IMR-90 (cell line): ENCODE data around the gene GLT1D1.

Experiments
- POLR2A ChIP-seq: IDR thresholded peaks from 2 replicates; pipeline ENCODE4 v1.6.1; 2012; ENCODE audit warnings: mild to moderate bottlenecking, low read depth, low read length
- RAD21 ChIP-seq: IDR thresholded peaks from 2 replicates; pipeline ENCODE4 v1.6.1; 2012; ENCODE audit warnings: low read length, improper control_type of control experiment
- RFX5 ChIP-seq: IDR thresholded peaks from 2 replicates; pipeline ENCODE4 v1.8.0; 2012; ENCODE audit warnings: low read depth, mild to moderate bottlenecking, low read length, moderate library complexity
- TF ChIP-seq, protein P1 (sequence below): conservative IDR thresholded peaks from 2 replicates; pipeline ENCODE4 v1.5.1; 2012; ENCODE audit warnings: mild to moderate bottlenecking, low read depth, low read length, improper control_type of control experiment
- TF ChIP-seq, protein P2 (sequence below): fragments of 150-350 bp; IDR thresholded peaks from 2 replicates; pipeline ENCODE4 v1.6.1; 2017; ENCODE audit warnings: mild to moderate bottlenecking, antibody characterized with exemption, low read length, low read depth

DNA sequence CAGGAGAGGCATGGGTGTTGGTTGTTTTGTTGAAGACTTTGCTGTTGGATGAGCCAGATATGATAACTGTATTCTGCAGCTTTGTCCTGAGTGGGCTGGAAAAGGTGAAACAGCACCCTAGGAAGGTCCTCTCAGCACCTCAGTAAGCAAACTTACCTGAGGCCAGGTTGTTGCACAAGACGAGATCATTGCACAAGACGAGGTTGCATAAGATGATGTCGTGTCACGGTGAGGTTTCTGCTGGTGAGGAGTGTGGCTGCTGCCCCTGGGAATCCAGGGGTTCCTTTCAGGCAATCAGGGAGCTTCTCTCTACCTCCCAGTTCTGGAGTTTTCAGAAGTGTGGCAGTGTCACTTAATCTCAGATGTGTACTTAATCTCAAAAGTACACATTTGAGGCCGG lies 85.6 kb downstream of the GLT1D1 start:
- TF ChIP-seq, protein P1, sequence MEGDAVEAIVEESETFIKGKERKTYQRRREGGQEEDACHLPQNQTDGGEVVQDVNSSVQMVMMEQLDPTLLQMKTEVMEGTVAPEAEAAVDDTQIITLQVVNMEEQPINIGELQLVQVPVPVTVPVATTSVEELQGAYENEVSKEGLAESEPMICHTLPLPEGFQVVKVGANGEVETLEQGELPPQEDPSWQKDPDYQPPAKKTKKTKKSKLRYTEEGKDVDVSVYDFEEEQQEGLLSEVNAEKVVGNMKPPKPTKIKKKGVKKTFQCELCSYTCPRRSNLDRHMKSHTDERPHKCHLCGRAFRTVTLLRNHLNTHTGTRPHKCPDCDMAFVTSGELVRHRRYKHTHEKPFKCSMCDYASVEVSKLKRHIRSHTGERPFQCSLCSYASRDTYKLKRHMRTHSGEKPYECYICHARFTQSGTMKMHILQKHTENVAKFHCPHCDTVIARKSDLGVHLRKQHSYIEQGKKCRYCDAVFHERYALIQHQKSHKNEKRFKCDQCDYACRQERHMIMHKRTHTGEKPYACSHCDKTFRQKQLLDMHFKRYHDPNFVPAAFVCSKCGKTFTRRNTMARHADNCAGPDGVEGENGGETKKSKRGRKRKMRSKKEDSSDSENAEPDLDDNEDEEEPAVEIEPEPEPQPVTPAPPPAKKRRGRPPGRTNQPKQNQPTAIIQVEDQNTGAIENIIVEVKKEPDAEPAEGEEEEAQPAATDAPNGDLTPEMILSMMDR, result no peak
- TF ChIP-seq RAD21 (no peak), POLR2A (no peak), RFX5 (no peak)
- TF ChIP-seq, protein P2, sequence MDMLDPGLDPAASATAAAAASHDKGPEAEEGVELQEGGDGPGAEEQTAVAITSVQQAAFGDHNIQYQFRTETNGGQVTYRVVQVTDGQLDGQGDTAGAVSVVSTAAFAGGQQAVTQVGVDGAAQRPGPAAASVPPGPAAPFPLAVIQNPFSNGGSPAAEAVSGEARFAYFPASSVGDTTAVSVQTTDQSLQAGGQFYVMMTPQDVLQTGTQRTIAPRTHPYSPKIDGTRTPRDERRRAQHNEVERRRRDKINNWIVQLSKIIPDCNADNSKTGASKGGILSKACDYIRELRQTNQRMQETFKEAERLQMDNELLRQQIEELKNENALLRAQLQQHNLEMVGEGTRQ, result no peak
